ENCODE data around the gene C2orf78.

The C2orf78 gene

DNA sequence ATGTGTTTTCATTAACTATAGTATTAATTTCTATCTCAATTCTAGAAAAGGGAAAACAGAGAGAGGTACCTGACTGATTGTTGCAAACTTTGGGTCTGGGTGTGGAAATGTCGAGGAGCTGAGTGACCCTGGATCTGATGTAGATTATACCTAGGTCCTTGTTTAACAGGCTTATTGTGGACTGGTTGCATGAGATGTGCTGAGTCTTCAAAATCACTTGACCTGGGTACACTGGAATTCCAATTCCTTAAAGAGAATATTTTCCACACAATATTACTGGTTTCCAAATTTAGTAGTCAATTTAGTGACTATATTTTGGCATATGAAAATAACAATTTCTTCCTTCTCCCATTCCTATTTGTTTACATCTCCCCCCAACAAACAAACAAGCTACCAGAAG lies 17.6 kb upstream of the C2orf78 start:
- no peaks in the 10 kb centered on the region for H3K27me3 ChIP-seq (ENCODE audit: insufficient read depth, low read depth)
- H3K4me1 ChIP-seq (ENCODE audit: low read depth, poor library complexity, severe bottlenecking): no peaks in the 10 kb centered on the region
- H3K36me3 ChIP-seq (ENCODE audit: insufficient read depth): peaks cover 13% of the 10 kb centered on the region; the same call in 1 of the 2 replicates
- H3K79me2 ChIP-seq (ENCODE audit: insufficient read depth, low read depth): no peaks in the 10 kb centered on the region
- no peak overlapping the region for H2AFZ ChIP-seq (ENCODE audit: low read depth)
- no peak overlapping the region for H3K27ac ChIP-seq
- H3K4me2 ChIP-seq: no peak overlapping the region
- TF ChIP-seq, protein P1, sequence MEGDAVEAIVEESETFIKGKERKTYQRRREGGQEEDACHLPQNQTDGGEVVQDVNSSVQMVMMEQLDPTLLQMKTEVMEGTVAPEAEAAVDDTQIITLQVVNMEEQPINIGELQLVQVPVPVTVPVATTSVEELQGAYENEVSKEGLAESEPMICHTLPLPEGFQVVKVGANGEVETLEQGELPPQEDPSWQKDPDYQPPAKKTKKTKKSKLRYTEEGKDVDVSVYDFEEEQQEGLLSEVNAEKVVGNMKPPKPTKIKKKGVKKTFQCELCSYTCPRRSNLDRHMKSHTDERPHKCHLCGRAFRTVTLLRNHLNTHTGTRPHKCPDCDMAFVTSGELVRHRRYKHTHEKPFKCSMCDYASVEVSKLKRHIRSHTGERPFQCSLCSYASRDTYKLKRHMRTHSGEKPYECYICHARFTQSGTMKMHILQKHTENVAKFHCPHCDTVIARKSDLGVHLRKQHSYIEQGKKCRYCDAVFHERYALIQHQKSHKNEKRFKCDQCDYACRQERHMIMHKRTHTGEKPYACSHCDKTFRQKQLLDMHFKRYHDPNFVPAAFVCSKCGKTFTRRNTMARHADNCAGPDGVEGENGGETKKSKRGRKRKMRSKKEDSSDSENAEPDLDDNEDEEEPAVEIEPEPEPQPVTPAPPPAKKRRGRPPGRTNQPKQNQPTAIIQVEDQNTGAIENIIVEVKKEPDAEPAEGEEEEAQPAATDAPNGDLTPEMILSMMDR (conservative IDR thresholded peaks at IDR 0.05; ENCODE audit: low read depth, low read length): no peak
- no peaks in the 10 kb centered on the region for H4K20me1 ChIP-seq (ENCODE audit: insufficient read depth)
- H3K4me3 ChIP-seq (IDR thresholded peaks at IDR 0.05; ENCODE audit: insufficient read depth, low read depth, low read length): no peak overlapping the region
- no peak overlapping the region for H3K9ac ChIP-seq

DNA sequence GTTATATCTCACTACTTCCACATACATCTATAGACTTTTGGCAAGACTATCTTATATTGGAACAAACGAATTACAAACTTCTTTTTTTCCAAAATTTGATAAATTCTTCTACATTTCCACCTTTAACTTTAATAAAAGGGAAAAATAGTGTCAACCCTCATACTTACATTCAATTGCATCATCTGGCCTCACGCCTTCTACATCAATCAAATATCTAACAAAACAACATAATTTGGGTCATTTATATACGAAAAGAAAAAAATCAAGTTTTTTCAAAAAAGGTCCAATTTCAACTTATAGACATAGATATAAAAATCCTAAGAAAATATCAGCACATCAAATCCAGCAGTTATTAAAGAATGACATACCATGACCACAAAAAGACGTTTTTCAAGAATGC lies 17.0 kb upstream of the C2orf78 start:
- no peak overlapping the region for H2AFZ ChIP-seq (ENCODE audit: low read depth)
- H3K4me2 ChIP-seq: no peak overlapping the region
- TF ChIP-seq, protein P1 (conservative IDR thresholded peaks at IDR 0.05; ENCODE audit: low read depth, low read length): no peak
- no peak overlapping the region for H3K4me3 ChIP-seq (IDR thresholded peaks at IDR 0.05; ENCODE audit: insufficient read depth, low read depth, low read length)
- no peaks in the 10 kb centered on the region for H3K4me1 ChIP-seq (ENCODE audit: low read depth, poor library complexity, severe bottlenecking)
- H4K20me1 ChIP-seq (ENCODE audit: insufficient read depth): no peaks in the 10 kb centered on the region
- no peak overlapping the region for H3K9ac ChIP-seq
- no peak overlapping the region for H3K27ac ChIP-seq
- peaks cover 13% of the 10 kb centered on the region; the same call in 1 of the 2 replicates for H3K36me3 ChIP-seq (ENCODE audit: insufficient read depth)
- H3K79me2 ChIP-seq (ENCODE audit: insufficient read depth, low read depth): no peaks in the 10 kb centered on the region
- H3K27me3 ChIP-seq (ENCODE audit: insufficient read depth, low read depth): no peaks in the 10 kb centered on the region

DNA sequence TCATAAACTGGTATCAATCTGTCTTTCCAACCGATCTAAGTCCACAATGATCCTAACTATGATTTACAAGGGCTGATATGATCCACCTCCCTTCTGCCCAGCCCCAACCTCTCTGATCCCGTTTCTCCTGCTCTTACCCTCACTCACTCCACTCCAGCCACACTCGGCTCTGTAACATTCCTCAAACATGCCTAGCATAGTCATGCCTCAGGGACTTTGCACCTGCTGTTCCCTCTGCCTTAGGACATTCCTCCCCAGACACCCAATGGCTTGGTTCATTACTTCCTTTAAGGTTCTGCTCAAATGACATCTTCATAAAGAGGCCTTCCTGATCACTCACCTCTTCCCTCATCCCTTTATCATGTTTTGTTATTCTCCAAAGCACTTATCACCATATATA lies 13.3 kb upstream of the C2orf78 start:
- peaks cover 9% of the 10 kb centered on the region; the same call in 1 of the 2 replicates for H3K36me3 ChIP-seq (ENCODE audit: insufficient read depth)
- H3K79me2 ChIP-seq (ENCODE audit: insufficient read depth, low read depth): no peaks in the 10 kb centered on the region
- H3K4me1 ChIP-seq (ENCODE audit: low read depth, poor library complexity, severe bottlenecking): no peaks in the 10 kb centered on the region
- H3K9ac ChIP-seq: no peak overlapping the region
- no peak overlapping the region for H3K4me3 ChIP-seq (IDR thresholded peaks at IDR 0.05; ENCODE audit: insufficient read depth, low read depth, low read length)
- no peak overlapping the region for H2AFZ ChIP-seq (ENCODE audit: low read depth)
- no peak overlapping the region for H3K27ac ChIP-seq
- H3K4me2 ChIP-seq: no peak overlapping the region
- no peaks in the 10 kb centered on the region for H3K27me3 ChIP-seq (ENCODE audit: insufficient read depth, low read depth)
- TF ChIP-seq, protein P1 (conservative IDR thresholded peaks at IDR 0.05; ENCODE audit: low read depth, low read length): no peak
- H4K20me1 ChIP-seq (ENCODE audit: insufficient read depth): no peaks in the 10 kb centered on the region

DNA sequence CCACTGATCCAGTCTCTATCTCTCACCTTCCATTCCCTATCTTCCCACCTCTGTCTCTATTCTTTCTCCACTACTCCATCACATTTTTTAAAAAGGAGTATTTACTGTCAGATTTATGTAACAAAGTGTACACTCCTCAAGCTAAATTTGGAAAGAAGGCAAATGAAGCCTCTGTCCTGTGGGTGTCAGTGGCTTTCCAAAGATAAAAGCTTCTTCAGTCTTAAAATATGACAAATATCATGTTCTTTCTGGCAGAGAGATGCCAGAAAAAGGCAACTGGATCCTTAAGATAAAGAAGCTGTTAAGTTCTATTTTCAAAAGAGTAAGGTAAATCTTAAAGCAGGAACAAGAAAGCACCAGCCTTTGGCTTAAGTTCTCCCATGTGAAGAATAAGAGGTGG lies 11.2 kb upstream of the C2orf78 start:
- Histone ChIP-seq H3K27ac (no peak overlapping the region), H3K4me2 (no peak overlapping the region), H3K4me1 (ENCODE audit: low read depth, poor library complexity, severe bottlenecking) (no peaks in the 10 kb centered on the region), H3K4me3 (IDR thresholded peaks at IDR 0.05; ENCODE audit: insufficient read depth, low read depth, low read length) (no peak overlapping the region), H4K20me1 (ENCODE audit: insufficient read depth) (no peaks in the 10 kb centered on the region), H3K36me3 (ENCODE audit: insufficient read depth) (no peaks in the 10 kb centered on the region; the same call in 1 of the 2 replicates), H3K9ac (no peak overlapping the region), H3K27me3 (ENCODE audit: insufficient read depth, low read depth) (no peaks in the 10 kb centered on the region), H3K79me2 (ENCODE audit: insufficient read depth, low read depth) (no peaks in the 10 kb centered on the region), H2AFZ (ENCODE audit: low read depth) (no peak overlapping the region)
- TF ChIP-seq, protein P1 (conservative IDR thresholded peaks at IDR 0.05; ENCODE audit: low read depth, low read length): no peak

Measured in KMS-11 (cell line).